NCI-H524 treated with DMSO at 0.1 percent for 48 hours (cell line): Measurements from ENCODE around the gene ANKHD1.

ENCODE experiments used
- DNase-seq: peaks from one replicate; lab custom pipeline; 2025; lab: John Stamatoyannopoulos, UW

The ANKHD1 gene

GRCh38 chr5:140371356-140372151 lies 30.1 kb upstream of the ANKHD1 start:
- DNase-seq: no peak

- peak; percentile 13 for DNase-seq
Measured at GRCh38 chr5:140372971-140373487, 28.6 kb upstream of the ANKHD1 start.

- no peak for DNase-seq
Measured at GRCh38 chr5:140381351-140381750, 20.3 kb upstream of the ANKHD1 start.

- no peak for DNase-seq
Measured at GRCh38 chr5:140381972-140382371, 19.7 kb upstream of the ANKHD1 start.

GRCh38 chr5:140382866-140383265 lies 18.8 kb upstream of the ANKHD1 start:
- DNase-seq: no peak

GRCh38 chr5:140383300-140383699 lies 18.3 kb upstream of the ANKHD1 start:
- DNase-seq: no peak

GRCh38 chr5:140388052-140388451 lies 13.6 kb upstream of the ANKHD1 start:
- no peak for DNase-seq

GRCh38 chr5:140391312-140391711 lies 10.3 kb upstream of the ANKHD1 start:
- DNase-seq: no peak

- no peak for DNase-seq
Measured at GRCh38 chr5:140391732-140392131, 9.9 kb upstream of the ANKHD1 start.

- no peak for DNase-seq
Measured at GRCh38 chr5:140393738-140394137, 7.9 kb upstream of the ANKHD1 start.

GRCh38 chr5:140398379-140398811 lies 3.2 kb upstream of the ANKHD1 start:
- DNase-seq: no peak

GRCh38 chr5:140399979-140400729 lies 1.5 kb upstream of the ANKHD1 start:
- DNase-seq: no peak

- peak; percentile 77 for DNase-seq
Measured at GRCh38 chr5:140400730-140401361, 787 bp upstream of the ANKHD1 start.

- no peak for DNase-seq
Measured at GRCh38 chr5:140402258-140403074, 833 bp downstream of the ANKHD1 start.

- no peak for DNase-seq
Measured at GRCh38 chr5:140403613-140404012, 2.0 kb downstream of the ANKHD1 start.

- no peak for DNase-seq
Measured at GRCh38 chr5:140408750-140409241, 7.2 kb downstream of the ANKHD1 start.

- DNase-seq: no peak
Measured at GRCh38 chr5:140413230-140413629, 11.6 kb downstream of the ANKHD1 start.

- no peak for DNase-seq
Measured at GRCh38 chr5:140417235-140417634, 15.6 kb downstream of the ANKHD1 start.

GRCh38 chr5:140418862-140419520 lies 17.4 kb downstream of the ANKHD1 start:
- no peak for DNase-seq

GRCh38 chr5:140420226-140420570 lies 18.6 kb downstream of the ANKHD1 start:
- no peak for DNase-seq
